ENCODE results near the gene RPL37.

The RPL37 gene

GRCh38 chr5:40813698-40814281, 21.2 kb downstream of the RPL37 start:
- H3K4me3 ChIP-seq (ENCODE audit: low read depth in 1 of 2, low read length in 1 of 2): no peak overlapping the region
- no peaks in the 10 kb centered on the region for H3K27me3 ChIP-seq
- H3K9me3 ChIP-seq: no peaks in the 10 kb centered on the region
- H3K4me1 ChIP-seq (ENCODE audit: control insufficient read depth in 1 of 2, insufficient read depth in 1 of 2, low read depth in 1 of 2, low read length in 1 of 2): no peaks in the 10 kb centered on the region
- no peaks in the 10 kb centered on the region for H3K36me3 ChIP-seq
- H3K27ac ChIP-seq: no peak overlapping the region
- no peak for TF ChIP-seq CTCF (IDR thresholded peaks at IDR 0.05)

GRCh38 chr5:40812125-40812524, 22.9 kb downstream of the RPL37 start:
- no peak for TF ChIP-seq CTCF (IDR thresholded peaks at IDR 0.05)
- Histone ChIP-seq H3K27me3 (no peaks in the 10 kb centered on the region), H3K36me3 (no peaks in the 10 kb centered on the region), H3K4me3 (ENCODE audit: low read depth in 1 of 2, low read length in 1 of 2) (no peak overlapping the region), H3K9me3 (no peaks in the 10 kb centered on the region), H3K4me1 (ENCODE audit: control insufficient read depth in 1 of 2, insufficient read depth in 1 of 2, low read depth in 1 of 2, low read length in 1 of 2) (no peaks in the 10 kb centered on the region), H3K27ac (no peak overlapping the region)

GRCh38 chr5:40801771-40802562, 33.1 kb downstream of the RPL37 start:
- H3K36me3 ChIP-seq: no peaks in the 10 kb centered on the region
- H3K27ac ChIP-seq: no peak overlapping the region
- H3K9me3 ChIP-seq: no peaks in the 10 kb centered on the region
- peaks cover 2 to 11% of the 10 kb centered on the region in 2 experiments for H3K4me1 ChIP-seq (ENCODE audit: control insufficient read depth in 1 of 2, insufficient read depth in 1 of 2, low read depth in 1 of 2, low read length in 1 of 2)
- TF ChIP-seq CTCF (IDR thresholded peaks at IDR 0.05): no peak
- H3K4me3 ChIP-seq (ENCODE audit: low read depth in 1 of 2, low read length in 1 of 2): no peak overlapping the region
- H3K27me3 ChIP-seq: no peaks in the 10 kb centered on the region

GRCh38 chr5:40799258-40799657, 35.8 kb downstream of the RPL37 start:
- no peak for TF ChIP-seq CTCF (IDR thresholded peaks at IDR 0.05)
- Histone ChIP-seq H3K36me3 (no peaks in the 10 kb centered on the region), H3K4me1 (ENCODE audit: control insufficient read depth in 1 of 2, insufficient read depth in 1 of 2, low read depth in 1 of 2, low read length in 1 of 2) (peaks cover 20 to 30% of the 10 kb centered on the region in 2 experiments), H3K27me3 (no peaks in the 10 kb centered on the region), H3K27ac (peak overlapping the region; percentile 2), H3K4me3 (ENCODE audit: low read depth in 1 of 2, low read length in 1 of 2) (no peak overlapping the region), H3K9me3 (no peaks in the 10 kb centered on the region)

GRCh38 chr5:40798801-40799210, 36.2 kb downstream of the RPL37 start:
- Histone ChIP-seq H3K27me3 (no peaks in the 10 kb centered on the region), H3K4me3 (ENCODE audit: low read depth in 1 of 2, low read length in 1 of 2) (peak overlapping the region; percentile 84 to 96), H3K9me3 (no peaks in the 10 kb centered on the region), H3K36me3 (no peaks in the 10 kb centered on the region), H3K27ac (peak overlapping the region; percentile 91), H3K4me1 (ENCODE audit: control insufficient read depth in 1 of 2, insufficient read depth in 1 of 2, low read depth in 1 of 2, low read length in 1 of 2) (peaks cover 24 to 30% of the 10 kb centered on the region in 2 experiments)
- no peak for TF ChIP-seq CTCF (IDR thresholded peaks at IDR 0.05)
